Activated CD8-positive, alpha-beta T cell treated with anti-CD3 and anti-CD28 coated beads, Interleukin-2, amount 10 ng/mL, durations not matched to agents 7 days and 5 days (primary cell): ENCODE measurements around the gene RPN2. TPM values are rescaled to one million over a fixed set of nuclear protein-coding genes. Genes with fewer than 3 reads are reported as not detected.
A peak's percentile ranks its signal among the peaks of the same experiment; 100 is the strongest.

Experiments
- ATAC-seq: fragments of 150-1000 bp; cut with Tn5 transposase; one replicate; pipeline ENCODE4 v1.10.0; 2021; ENCODE audit warnings: moderate library complexity
- CTCF ChIA-PET: fragments of 350-600 bp; sonication (Branson Sonifier 250); formaldehyde crosslinking; loops from one replicate; lab custom pipeline; 2021; ENCODE audit warnings: antibody characterized with exemption; lab: Charles Lee
- POLR2A ChIA-PET: fragments of 350-600 bp; sonication (Branson Sonifier 250); formaldehyde crosslinking; loops from one replicate; lab custom pipeline; 2021; ENCODE audit warnings: antibody characterized with exemption; lab: Charles Lee
- DNase-seq: peaks from one replicate; pipeline ENCODE4 v3.0.0-alpha.2; 2020
- H3K27ac Mint-ChIP-seq: one replicate; pipeline ENCODE4 v1.8.0; 2021; ENCODE audit warnings: mild to moderate bottlenecking, mixed read lengths
- H3K27me3 Mint-ChIP-seq: one replicate; pipeline ENCODE4 v1.8.0; 2021; ENCODE audit warnings: low read depth, mixed read lengths
- H3K36me3 Mint-ChIP-seq: one replicate; pipeline ENCODE4 v1.8.0; 2021; ENCODE audit warnings: low read depth, mixed read lengths
- H3K4me1 Mint-ChIP-seq: one replicate; pipeline ENCODE4 v1.8.0; 2021; ENCODE audit warnings: low read depth, mixed read lengths
- H3K4me3 Mint-ChIP-seq: one replicate; pipeline ENCODE4 v1.8.0; 2021; ENCODE audit warnings: mild to moderate bottlenecking, mixed read lengths
- H3K9me3 Mint-ChIP-seq: one replicate; pipeline ENCODE4 v1.8.0; 2022; ENCODE audit warnings: mixed read lengths; ENCODE audit not compliant: insufficient read depth
- total RNA-seq, 2 experiments: library from RNA; stranded (reverse); gene quantifications; one replicate each; pipeline ENCODE4 v1.2.3, GENCODE V29; 2021

Gene RPN2
- total RNA-seq, 2 experiments from 2014 or later, result 163 to 165 TPM

DNA sequence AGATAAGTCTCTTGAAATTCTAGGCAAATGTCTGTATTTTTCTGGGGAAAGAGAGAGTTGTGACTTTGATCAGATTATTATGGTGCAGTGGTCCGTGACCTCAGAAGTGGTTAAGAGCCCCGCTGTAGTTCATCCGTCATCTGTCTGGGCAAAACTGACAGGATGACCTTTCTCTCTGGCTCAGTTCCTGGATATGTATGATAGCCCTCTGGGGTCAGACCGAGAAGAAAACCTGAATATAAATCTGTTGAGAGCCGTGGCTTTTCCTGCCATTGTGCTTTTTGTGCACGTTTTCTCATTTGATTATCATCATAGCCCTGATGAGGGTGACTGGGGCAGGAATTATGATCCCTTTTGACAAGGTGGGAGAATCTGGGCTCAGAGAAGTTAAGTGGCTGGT is 55.9 kb downstream of the RPN2 start:
- Mint-ChIP-seq H3K4me3 (no peak overlapping the region), H3K4me1 (no peaks in the 10 kb centered on the region), H3K27ac (no peak overlapping the region), H3K27me3 (no peaks in the 10 kb centered on the region), H3K36me3 (peaks cover 67% of the 10 kb centered on the region), H3K9me3 (no peaks in the 10 kb centered on the region)
- CTCF ChIA-PET, result no interaction called here
- POLR2A ChIA-PET, result no interaction called here
- ATAC-seq, result no peak
- DNase-seq, result no peak

DNA sequence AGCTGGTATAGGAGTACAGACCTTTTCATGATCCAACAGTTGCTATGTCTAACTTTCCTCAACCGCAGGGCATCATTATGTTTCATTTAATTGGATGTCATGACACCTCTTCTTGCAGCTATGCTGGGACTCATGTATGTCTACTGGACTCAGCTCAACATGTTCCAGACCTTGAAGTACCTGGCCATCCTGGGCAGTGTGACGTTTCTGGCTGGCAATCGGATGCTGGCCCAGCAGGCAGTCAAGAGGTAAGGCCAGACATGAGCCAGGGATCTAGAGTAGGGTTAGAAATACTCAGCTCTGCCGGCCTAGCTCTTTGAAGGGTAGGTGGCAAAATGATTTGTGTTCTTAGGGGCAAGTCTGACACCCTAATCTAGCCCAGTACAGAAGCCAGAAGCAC is 57.3 kb downstream of the RPN2 start:
- peaks cover 71% of the 10 kb centered on the region for H3K36me3 Mint-ChIP-seq
- no peak overlapping the region for H3K4me3 Mint-ChIP-seq
- CTCF ChIA-PET, result interaction anchor here (1.0 kb wide), 1 partner anchor 34 kb away, joined by 3 read pairs; no protein-coding TSS in a partner anchor
- ATAC-seq (no peak), DNase-seq (no peak)
- H3K4me1 Mint-ChIP-seq, result no peaks in the 10 kb centered on the region
- H3K9me3 Mint-ChIP-seq, result no peaks in the 10 kb centered on the region
- no peaks in the 10 kb centered on the region for H3K27me3 Mint-ChIP-seq
- POLR2A ChIA-PET, result no interaction called here
- H3K27ac Mint-ChIP-seq, result no peak overlapping the region

DNA sequence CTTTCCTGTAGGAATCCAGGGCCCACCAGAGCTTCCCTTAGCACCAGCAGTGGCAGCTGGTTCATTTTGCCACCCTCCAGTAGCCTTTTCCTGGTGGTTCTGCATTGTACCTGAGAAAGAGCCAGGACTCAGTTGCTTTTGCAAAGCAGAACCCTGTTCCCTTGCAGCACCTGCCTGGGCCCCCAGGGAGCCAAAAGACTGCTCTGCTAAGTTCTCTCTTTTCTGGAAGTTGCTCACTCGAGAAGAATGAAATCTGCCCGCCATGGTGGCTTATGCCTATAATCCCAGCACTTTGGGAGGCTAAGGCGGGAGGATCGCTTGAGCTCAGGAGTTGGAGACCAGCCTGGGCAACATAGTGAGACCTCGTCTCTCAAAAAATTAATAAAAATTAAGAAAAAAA is 58.5 kb downstream of the RPN2 start:
- CTCF ChIA-PET, result no interaction called here

DNA sequence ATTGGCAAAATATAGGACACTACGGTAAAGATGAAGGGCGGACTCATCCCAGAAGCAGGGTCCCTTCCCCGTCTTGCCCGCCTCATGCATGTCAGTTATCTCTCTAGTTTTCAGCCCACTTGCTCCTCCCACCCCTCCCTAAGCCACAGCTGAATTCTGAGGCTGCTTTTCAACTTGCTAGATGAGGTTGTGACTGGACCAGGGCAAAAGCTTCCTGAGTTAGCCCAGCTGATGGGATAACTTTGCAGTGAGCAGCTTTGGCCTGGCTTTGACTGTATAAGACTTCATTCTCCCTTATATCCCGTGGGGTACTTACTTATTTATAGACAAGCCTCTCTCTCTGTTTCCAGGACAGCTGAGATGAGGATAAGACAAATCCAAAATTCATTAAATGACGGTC is 59.3 kb downstream of the RPN2 start:
- Mint-ChIP-seq H3K36me3 (peaks cover 73% of the 10 kb centered on the region), H3K27me3 (no peaks in the 10 kb centered on the region), H3K4me1 (no peaks in the 10 kb centered on the region), H3K4me3 (no peak overlapping the region), H3K27ac (no peak overlapping the region), H3K9me3 (no peaks in the 10 kb centered on the region)
- DNase-seq, result no peak
- no peak for ATAC-seq
- CTCF ChIA-PET, result no interaction called here
- POLR2A ChIA-PET, result no interaction called here

More for the DNA sequence above, 58.5 kb downstream of the RPN2 start:
- Mint-ChIP-seq H3K36me3 (peaks cover 69% of the 10 kb centered on the region), H3K27me3 (no peaks in the 10 kb centered on the region), H3K9me3 (no peaks in the 10 kb centered on the region), H3K4me1 (no peaks in the 10 kb centered on the region), H3K4me3 (no peak overlapping the region), H3K27ac (no peak overlapping the region)
- DNase-seq, result no peak
- POLR2A ChIA-PET, result no interaction called here
- ATAC-seq, result no peak

- Mint-ChIP-seq H3K4me3 (no peak overlapping the region), H3K27me3 (no peaks in the 10 kb centered on the region), H3K27ac (peak overlapping the region; percentile 36), H3K9me3 (no peaks in the 10 kb centered on the region), H3K36me3 (peaks cover 70% of the 10 kb centered on the region), H3K4me1 (no peaks in the 10 kb centered on the region)
- DNase-seq (no peak), ATAC-seq (no peak)
- CTCF ChIA-PET, result no interaction called here
- POLR2A ChIA-PET, result no interaction called here
These were observed 59.9 kb downstream of the RPN2 start for GRCh38 chr20:37238935-37239451.

- Mint-ChIP-seq H3K27ac (no peak overlapping the region), H3K27me3 (no peaks in the 10 kb centered on the region), H3K9me3 (no peaks in the 10 kb centered on the region), H3K36me3 (peaks cover 63% of the 10 kb centered on the region), H3K4me3 (no peak overlapping the region), H3K4me1 (no peaks in the 10 kb centered on the region)
- ATAC-seq, result no peak
- no peak for DNase-seq
- ChIA-PET POLR2A (no interaction called here), CTCF (interaction anchor here (1.7 kb wide), 1 partner anchor 47 kb away, joined by 3 read pairs; no protein-coding TSS in a partner anchor)
These were observed 61.4 kb downstream of the RPN2 start for GRCh38 chr20:37240337-37241067.

DNA sequence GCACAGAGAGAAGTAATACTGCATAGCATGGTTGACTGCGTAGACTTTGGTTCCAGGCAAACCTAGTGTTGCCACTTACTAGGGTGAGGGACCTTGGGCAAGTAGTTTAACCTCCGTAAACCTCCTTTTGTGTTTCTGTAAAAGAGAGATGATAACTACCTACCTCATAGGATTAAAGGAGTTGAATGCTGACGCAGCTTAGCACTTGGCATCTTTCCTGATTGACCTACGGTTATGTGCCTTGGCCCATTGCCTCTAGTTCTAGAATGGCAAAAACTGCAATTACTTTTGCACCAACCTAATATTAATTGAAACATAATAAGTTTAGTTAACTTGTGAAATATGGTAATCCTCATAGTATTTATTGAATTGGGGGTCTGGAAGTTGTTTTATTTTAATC is 63.4 kb downstream of the RPN2 start:
- DNase-seq, result no peak
- H3K36me3 Mint-ChIP-seq, result peaks cover 46% of the 10 kb centered on the region
- no peak overlapping the region for H3K4me3 Mint-ChIP-seq
- POLR2A ChIA-PET, result no interaction called here
- CTCF ChIA-PET, result interaction anchor here (1.6 kb wide), 1 partner anchor 47 kb away, joined by 7 read pairs; no protein-coding TSS in a partner anchor
- no peaks in the 10 kb centered on the region for H3K4me1 Mint-ChIP-seq
- no peaks in the 10 kb centered on the region for H3K9me3 Mint-ChIP-seq
- H3K27ac Mint-ChIP-seq, result no peak overlapping the region
- ATAC-seq, result no peak
- no peaks in the 10 kb centered on the region for H3K27me3 Mint-ChIP-seq

GRCh38 chr20:37243076-37243936 is 64.2 kb downstream of the RPN2 start:
- POLR2A ChIA-PET, result no interaction called here
- no peaks in the 10 kb centered on the region for H3K4me1 Mint-ChIP-seq

GRCh38 chr20:37243937-37244571 is 64.9 kb downstream of the RPN2 start:
- H3K36me3 Mint-ChIP-seq, result peaks cover 35% of the 10 kb centered on the region
- no peaks in the 10 kb centered on the region for H3K27me3 Mint-ChIP-seq
- no peaks in the 10 kb centered on the region for H3K4me1 Mint-ChIP-seq
- ATAC-seq (no peak), DNase-seq (no peak)
- H3K27ac Mint-ChIP-seq, result no peak overlapping the region
- CTCF ChIA-PET, result interaction anchor here (1.6 kb wide), 1 partner anchor 48 kb away, joined by 7 read pairs; no protein-coding TSS in a partner anchor
- no peak overlapping the region for H3K4me3 Mint-ChIP-seq
- H3K9me3 Mint-ChIP-seq, result no peaks in the 10 kb centered on the region
- POLR2A ChIA-PET, result no interaction called here

More at GRCh38 chr20:37243076-37243936, 64.2 kb downstream of the RPN2 start:
- no peaks in the 10 kb centered on the region for H3K9me3 Mint-ChIP-seq
- ATAC-seq (no peak), DNase-seq (no peak)
- H3K4me3 Mint-ChIP-seq, result no peak overlapping the region
- H3K27me3 Mint-ChIP-seq, result no peaks in the 10 kb centered on the region
- CTCF ChIA-PET, result interaction anchor here (1.6 kb wide), 1 partner anchor 48 kb away, joined by 7 read pairs; no protein-coding TSS in a partner anchor
- H3K36me3 Mint-ChIP-seq, result peaks cover 43% of the 10 kb centered on the region
- H3K27ac Mint-ChIP-seq, result no peak overlapping the region

- DNase-seq (no peak), ATAC-seq (no peak)
- Mint-ChIP-seq H3K9me3 (no peaks in the 10 kb centered on the region), H3K27me3 (no peaks in the 10 kb centered on the region), H3K36me3 (peaks cover 30% of the 10 kb centered on the region), H3K4me1 (no peaks in the 10 kb centered on the region), H3K4me3 (no peak overlapping the region), H3K27ac (no peak overlapping the region)
- CTCF ChIA-PET, result no interaction called here
- POLR2A ChIA-PET, result no interaction called here
These were observed 65.4 kb downstream of the RPN2 start for GRCh38 chr20:37244572-37244957.

DNA sequence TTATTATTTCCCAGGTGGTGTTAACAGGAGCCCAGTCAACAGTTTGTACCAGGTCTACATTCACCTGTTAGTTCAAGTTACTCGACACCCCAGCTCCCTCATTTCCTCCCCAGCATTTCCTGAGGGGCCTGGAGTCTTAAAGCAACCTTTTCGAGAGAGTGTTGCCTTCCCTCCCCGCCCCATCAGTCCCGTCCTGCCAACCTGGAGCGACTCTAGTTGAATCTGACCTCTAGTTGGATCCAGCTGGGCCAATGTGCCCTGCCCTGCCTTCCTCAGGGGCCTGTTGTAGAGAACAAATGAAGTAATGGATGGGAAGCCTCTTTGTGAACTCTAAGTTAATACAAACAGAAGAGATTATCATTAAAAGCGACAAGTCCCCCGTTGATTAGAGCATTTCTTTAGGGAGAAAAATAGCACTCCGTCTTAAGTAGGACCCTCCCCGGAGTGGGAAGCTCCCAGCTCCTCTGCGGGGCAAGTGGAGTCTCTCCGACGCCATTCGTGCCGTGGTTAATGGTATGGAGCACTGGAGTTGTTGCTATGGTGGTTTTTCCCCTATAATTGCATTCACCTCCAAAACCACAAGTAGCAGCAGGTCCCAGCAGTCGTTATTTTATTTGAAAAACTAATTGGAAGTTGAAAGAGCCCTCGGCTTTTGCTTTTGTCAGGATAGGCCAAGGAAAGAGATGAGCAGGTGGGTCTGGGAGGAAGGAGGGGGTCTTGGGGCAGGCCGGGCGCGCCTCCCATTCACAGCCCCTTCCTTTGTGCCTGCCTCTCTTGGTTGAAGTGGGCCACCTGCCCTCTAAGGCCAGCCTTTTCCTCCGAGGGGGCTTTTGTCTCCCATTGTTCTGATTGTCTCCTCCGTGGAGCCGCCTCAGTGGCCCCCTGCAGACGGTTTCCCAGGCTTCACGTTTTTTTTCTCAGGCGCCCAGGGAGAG is 66.4 kb downstream of the RPN2 start:
- Mint-ChIP-seq H3K9me3 (no peaks in the 10 kb centered on the region), H3K36me3 (peaks cover 25% of the 10 kb centered on the region), H3K27ac (peak overlapping the region; percentile 8), H3K27me3 (no peaks in the 10 kb centered on the region), H3K4me1 (no peaks in the 10 kb centered on the region), H3K4me3 (no peak overlapping the region)
- CTCF ChIA-PET, result no interaction called here
- POLR2A ChIA-PET, result no interaction called here
- no peak for DNase-seq
- no peak for ATAC-seq
